Stimulated activated CD8-positive, alpha-beta memory T cell treated with anti-CD3 and anti-CD28 coated beads, Interleukin-7, amount 100 ng/mL, for 24 hours (primary cell): ENCODE measurements around the gene NOP56.
A peak's percentile ranks its signal among the peaks of the same experiment; 100 is the strongest.
"Not testable (repeated sequence)": the region's sequence is repeated elsewhere in the genome, so short reads cannot be mapped to it uniquely, and the experiment has no call there.

ENCODE experiments used
- DNase-seq: peaks from one replicate; pipeline ENCODE4 v3.0.0-alpha.2; 2020; ENCODE audit warnings: low read depth

Gene NOP56

GRCh38 chr20:2684817-2685216 lies 32.4 kb downstream of the NOP56 start:
- not testable (repeated sequence) for DNase-seq

DNA sequence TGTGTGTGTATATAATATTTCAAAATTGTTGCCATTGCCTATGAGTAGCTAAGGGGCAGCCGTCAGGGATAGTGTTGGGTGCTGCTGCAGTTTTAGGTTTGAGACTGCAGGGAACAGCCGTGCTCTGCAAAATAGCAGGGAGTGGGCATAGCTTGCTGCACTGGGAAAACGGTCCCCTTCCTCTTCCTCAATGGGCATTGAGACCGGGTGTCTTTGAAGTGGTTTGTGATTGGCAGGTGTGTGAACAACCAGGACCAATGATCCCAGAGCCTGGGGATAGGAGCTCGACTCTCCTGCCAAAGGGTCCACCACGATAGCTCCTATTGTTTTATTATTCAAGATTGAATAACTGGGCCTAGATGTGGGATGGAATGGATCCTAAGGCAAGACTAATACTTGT lies 35.1 kb downstream of the NOP56 start:
- no peak for DNase-seq

DNA sequence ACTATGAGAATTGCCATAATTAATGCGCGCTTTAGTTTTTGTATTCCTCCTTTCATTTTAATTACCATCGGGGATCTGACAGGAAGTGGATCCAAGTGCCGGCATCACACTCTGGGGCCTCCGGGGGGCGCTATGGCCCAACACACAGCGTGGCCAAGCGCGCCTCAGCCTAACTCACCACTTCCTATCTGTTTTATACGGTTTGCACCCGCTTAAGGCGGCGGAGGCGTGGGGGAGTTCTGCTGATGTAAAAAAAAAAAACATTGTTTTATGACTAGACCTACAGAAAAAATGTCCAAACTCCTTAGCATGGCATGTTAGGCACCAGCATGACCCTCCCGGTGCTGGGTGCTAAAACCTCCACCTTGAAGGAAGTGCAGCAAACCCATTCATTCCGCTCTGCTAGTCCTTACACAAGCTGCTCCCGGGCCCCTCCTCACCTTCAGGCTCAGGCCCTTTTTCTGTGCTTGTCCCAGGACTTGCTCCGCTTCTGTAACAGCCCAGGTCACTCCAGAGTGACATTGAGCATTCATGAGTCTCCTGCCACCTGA lies 35.7 kb downstream of the NOP56 start:
- DNase-seq: peak; percentile 50

GRCh38 chr20:2690213-2690612 lies 37.8 kb downstream of the NOP56 start:
- no peak for DNase-seq

- DNase-seq: no peak
Observed at GRCh38 chr20:2690718-2691117, 38.3 kb downstream of the NOP56 start.

GRCh38 chr20:2691127-2691526 lies 38.7 kb downstream of the NOP56 start:
- DNase-seq: no peak

DNA sequence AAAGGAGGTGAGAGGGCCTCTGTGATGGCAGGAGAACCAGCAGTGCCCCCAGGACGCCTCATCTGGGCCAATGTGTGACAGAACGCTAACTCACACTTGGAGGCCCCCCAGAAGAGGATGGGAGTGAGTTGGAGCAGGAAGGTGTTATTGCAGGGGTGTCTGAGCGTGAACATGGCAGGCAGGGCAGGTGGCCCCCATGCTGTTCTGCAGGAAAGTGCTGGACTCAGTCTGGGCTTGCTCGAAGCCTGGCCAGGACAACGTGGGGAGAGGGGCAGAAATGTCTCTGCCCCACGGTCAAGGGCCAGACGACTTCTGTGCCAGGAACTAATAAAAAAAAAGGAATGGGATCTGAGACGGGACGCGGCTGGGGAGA lies 39.2 kb downstream of the NOP56 start:
- no peak for DNase-seq

GRCh38 chr20:2692036-2692885 lies 39.8 kb downstream of the NOP56 start, which contains the start of gene EBF4:
Gene EBF4, plus strand, starts transcription at chr20:2692780. Its CDS starts 866 bp downstream, at chr20:2693646.
- DNase-seq: no peak

- no peak for DNase-seq
Observed at GRCh38 chr20:2692886-2693285, 40.5 kb downstream of the NOP56 start.

- DNase-seq: no peak
Observed at GRCh38 chr20:2693286-2694007, 41.0 kb downstream of the NOP56 start.

DNA sequence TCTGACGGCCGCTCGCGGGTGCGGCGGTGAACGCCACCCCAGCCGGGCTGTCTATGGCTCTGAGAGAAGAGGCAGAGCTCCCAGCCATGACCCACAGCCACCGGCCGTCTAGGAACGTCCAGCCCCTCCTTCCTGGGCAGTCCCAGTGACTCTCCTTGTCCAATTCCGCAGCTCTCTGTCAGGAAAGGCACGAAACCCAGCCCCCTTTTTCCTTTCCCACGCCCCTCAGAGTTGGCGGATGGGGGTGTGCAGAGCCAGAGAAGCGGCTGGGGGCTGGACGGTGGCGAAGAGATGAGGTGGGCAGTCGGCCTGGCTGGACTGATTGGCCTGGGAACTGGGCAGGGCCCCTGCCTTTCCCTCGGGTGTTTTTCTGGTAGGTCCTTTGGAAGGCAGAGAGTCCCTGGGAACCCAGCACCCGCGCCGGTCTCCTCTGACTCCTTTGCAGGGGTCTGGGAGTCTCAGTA lies 41.6 kb downstream of the NOP56 start:
- no peak for DNase-seq

DNA sequence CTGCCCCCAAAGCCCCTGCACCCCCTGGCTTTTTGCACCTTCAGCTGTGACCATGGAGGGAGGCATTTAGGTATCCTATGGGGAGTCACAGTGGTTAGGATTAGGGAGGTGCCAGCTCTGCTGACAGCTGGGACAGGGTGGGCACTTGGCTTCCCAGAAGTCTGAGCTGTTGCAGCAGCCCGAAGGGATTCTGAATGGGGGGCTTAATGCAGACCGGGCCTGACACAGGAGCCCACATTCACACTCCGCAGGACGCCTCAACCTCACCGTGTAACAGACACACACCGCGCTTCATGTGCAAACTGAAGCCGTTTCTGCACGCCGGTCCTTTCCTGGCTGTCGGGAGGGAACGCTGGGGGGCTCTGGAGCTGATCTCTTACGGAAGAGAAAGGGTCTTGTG lies 42.1 kb downstream of the NOP56 start:
- DNase-seq: no peak

GRCh38 chr20:2695206-2695983 lies 43.0 kb downstream of the NOP56 start:
- no peak for DNase-seq

DNA sequence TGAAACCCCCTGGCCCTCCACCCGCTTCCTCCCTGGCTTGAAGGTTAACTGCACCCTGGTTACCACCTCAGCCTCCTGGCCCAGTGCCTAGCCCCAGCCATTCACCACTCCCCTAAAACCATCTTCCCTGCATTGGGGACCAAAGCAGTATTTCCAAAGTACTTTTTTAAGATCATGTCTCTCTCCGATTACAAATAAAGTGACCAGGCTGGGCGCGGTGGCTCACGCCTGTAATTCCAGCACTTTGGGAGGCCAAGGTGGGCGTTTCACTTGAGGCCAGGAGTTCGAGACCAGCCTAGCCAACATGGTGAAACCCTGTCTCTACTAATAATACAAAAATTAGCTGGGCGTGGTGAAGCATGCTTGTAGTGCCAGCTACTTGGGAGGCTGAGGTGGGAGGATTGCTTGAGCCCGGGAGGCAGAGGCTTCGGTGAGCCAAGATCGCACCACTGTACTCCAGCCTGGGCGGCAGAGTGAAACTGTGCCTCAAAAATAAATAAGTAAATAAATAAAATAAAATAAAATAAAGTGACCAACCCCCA lies 43.6 kb downstream of the NOP56 start:
- not testable (repeated sequence) for DNase-seq

DNA sequence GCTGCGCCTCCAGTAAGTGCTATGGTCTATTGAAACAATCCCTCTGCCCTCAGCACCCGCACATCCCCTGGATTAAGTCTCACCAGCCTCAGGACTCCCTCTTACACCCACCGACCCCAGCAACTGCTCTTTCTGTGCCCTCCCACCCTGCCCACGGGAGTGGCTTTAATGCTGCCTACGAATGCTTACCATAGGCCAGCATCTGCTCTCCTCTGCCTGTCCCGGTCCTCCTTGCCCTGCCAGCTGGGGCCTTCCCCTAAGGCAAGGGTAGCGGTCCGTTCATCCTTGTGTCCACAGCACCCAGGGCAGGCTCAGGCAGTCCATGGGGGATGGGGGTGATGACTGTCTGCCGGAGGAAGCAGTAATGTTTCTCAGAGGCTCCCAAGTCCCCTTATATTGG lies 44.2 kb downstream of the NOP56 start:
- DNase-seq: no peak

GRCh38 chr20:2697768-2698167 lies 45.3 kb downstream of the NOP56 start:
- no peak for DNase-seq

DNA sequence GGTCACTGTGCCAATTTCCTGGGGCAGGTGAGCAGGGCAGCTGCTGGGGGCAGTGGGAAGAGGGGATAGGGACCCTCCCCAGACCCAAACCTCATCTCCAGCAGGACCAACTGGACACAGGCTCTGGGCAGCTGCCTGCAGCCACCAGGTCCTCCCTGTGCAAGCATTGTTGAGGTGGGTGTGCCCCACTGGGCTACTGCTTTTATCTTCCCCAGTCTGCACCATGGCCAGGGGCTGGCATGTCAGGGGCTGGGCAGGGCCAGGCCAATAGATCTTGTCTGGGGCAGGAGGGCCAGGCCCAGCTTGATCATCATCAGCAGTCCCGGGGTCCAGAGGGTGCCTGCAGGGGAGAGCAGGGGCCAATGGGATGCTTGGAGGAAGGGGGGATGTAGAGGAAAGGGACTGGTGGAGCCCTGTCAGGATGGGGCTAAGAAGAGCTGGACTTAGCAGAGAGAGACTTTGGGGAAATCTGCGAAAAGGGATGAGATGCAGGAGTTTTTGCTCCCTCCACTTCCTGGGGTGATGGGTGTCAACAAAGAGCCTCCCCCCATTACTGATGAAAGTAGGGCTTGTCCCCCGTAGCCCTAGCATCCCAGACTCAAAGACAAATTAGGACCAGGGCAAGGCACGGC lies 45.9 kb downstream of the NOP56 start:
- DNase-seq: no peak

DNA sequence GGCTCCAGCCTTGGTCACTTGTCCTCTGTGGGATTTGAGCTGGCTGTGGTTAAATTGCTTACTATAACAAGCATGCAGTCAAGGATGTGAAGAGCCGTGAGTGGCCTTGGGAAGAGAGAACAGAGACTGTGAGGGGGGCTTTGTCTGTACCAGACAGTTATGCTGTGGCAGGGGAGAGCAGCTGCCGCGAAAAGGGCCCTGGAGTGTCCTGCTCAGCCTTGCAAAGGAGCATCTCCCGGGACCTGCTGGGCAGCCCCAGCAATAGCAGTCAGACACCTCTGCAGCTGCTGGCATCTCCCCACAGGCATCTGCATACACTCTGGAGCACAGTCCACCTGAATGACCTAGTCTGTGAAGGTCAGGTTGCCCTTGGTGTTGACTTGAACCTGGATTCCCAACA lies 46.5 kb downstream of the NOP56 start:
- no peak for DNase-seq

DNA sequence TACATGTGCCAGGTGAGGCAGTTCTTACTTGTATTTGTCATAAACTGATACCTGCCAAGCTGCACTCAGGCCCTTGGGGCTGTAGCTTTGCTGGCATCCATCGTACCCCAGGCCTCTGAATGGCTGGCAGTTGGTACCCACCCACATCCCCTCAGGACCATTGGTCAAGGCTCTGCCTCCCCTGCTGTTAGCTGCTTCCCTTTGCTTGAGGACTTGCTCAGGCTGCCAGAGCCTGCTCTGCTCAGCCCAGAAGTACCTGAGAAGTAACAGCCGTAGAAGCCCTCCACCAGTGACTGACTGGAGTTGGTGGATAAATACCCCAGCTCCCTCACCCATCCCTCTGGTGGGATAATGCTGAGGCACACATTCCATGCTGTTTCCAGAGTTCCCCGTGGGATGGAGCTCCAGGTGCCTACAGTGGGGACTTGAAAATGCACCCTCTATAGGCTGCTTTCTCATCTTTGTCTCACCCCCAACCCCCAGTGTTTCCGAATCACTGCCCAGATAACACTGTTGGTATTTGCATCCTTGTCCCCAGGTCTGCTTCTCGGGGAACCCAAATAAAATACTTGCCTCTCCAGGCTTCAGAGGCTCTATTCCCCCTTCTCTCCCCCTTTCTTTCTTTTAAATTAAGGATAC lies 47.5 kb downstream of the NOP56 start:
- no peak for DNase-seq

DNA sequence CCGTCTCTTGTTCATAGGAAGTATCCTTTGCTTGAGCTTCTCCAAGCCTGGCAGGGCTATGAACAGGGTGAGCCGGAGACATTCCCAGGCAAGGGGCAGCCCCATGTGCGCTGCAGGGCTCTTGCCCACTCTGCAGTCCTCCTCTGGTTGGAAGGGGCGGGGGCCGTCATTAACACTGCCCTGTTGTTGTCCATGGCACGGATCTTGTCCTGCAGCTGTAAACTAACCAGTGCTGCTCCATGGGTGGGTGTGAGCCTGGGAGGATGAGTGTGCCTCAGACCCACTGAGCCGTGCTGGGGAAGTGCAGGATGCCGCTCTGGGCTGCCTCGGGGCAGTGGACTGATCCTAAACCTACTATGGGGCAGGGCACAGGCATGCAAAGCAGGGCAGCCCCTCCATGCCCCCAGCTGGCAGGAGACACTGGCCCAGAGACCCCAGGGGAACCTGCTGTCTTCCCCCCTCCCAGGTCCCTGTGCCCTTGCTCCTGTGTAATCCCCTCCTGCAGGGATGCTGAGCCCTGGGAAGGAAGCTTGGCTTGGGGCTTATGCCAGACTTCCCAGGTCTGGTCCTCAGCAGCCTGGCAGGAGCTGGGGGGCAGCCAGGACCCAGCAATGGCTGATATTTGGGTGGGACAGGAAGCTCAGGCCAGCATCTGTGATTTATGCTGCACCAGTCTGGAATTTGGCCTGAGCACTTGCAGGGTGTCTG lies 48.6 kb downstream of the NOP56 start:
- DNase-seq: no peak
